Stimulated activated CD8-positive, alpha-beta memory T cell treated with anti-CD3 and anti-CD28 coated beads, Interleukin-4, amount 100 ng/mL, for 24 hours (primary cell): ENCODE measurements around the gene ARL6IP4.

ENCODE experiments used
- DNase-seq: peaks from one replicate; pipeline ENCODE4 v3.0.0-alpha.2; 2020; ENCODE audit warnings: low read depth

ARL6IP4 gene

GRCh38 chr12:122978507-122978955 is 1.9 kb upstream of the ARL6IP4 start:
- DNase-seq, result no peak

- no peak for DNase-seq
Measured at GRCh38 chr12:122979001-122979907, 1.2 kb upstream of the ARL6IP4 start.

- DNase-seq, result no peak
Measured at GRCh38 chr12:122979908-122980182, 636 bp upstream of the ARL6IP4 start.

GRCh38 chr12:122981036-122981471 is 573 bp downstream of the ARL6IP4 start:
- no peak for DNase-seq

GRCh38 chr12:122981587-122982476 is 1.4 kb downstream of the ARL6IP4 start:
- DNase-seq, result no peak

- DNase-seq, result no peak
Measured at GRCh38 chr12:122982477-122982815, 2.0 kb downstream of the ARL6IP4 start.

GRCh38 chr12:122982963-122983788 is 2.7 kb downstream of the ARL6IP4 start:
- DNase-seq, result no peak

- no peak for DNase-seq
Measured at GRCh38 chr12:122983789-122984515, 3.5 kb downstream of the ARL6IP4 start.

GRCh38 chr12:122984612-122985337 is 4.3 kb downstream of the ARL6IP4 start:
- DNase-seq, result no peak

GRCh38 chr12:122985338-122986257 is 5.1 kb downstream of the ARL6IP4 start:
- DNase-seq, result no peak

GRCh38 chr12:122986258-122986871 is 5.9 kb downstream of the ARL6IP4 start:
- DNase-seq, result no peak

- no peak for DNase-seq
Measured at GRCh38 chr12:122987086-122987951, 6.8 kb downstream of the ARL6IP4 start.

- no peak for DNase-seq
Measured at GRCh38 chr12:122988036-122988435, 7.6 kb downstream of the ARL6IP4 start.

- no peak for DNase-seq
Measured at GRCh38 chr12:122988612-122989212, 8.2 kb downstream of the ARL6IP4 start.

- DNase-seq, result no peak
Measured at GRCh38 chr12:122989225-122989839, 8.9 kb downstream of the ARL6IP4 start.

- no peak for DNase-seq
Measured at GRCh38 chr12:122989874-122990419, 9.5 kb downstream of the ARL6IP4 start.

- DNase-seq, result no peak
Measured at GRCh38 chr12:122990561-122990960, 10.1 kb downstream of the ARL6IP4 start.
